SK-N-SH treated with all-trans-retinoic acid at 6 μM for 48 hours (cell line): ENCODE results near the gene MCM8.

Experiments
- CREB5 ChIP-seq: fragments of 250-450 bp; sonication (Bioruptor Pico); IDR thresholded peaks from 2 replicates; pipeline ENCODE4 v1.5.1; 2020; ENCODE audit warnings: low read depth, mild to moderate bottlenecking, moderate library complexity
- OSR1 ChIP-seq: fragments of 250-450 bp; sonication (Bioruptor Pico); IDR thresholded peaks from 2 replicates; pipeline ENCODE4 v1.8.0; 2022; ENCODE audit warnings: moderate library complexity, mild to moderate bottlenecking, inconsistent platforms
- RARB ChIP-seq: fragments of 250-450 bp; sonication (Bioruptor Pico); IDR thresholded peaks from 2 replicates; pipeline ENCODE4 v1.8.0; 2021; ENCODE audit warnings: mild to moderate bottlenecking, moderate library complexity
- ZNF8 ChIP-seq: fragments of 450-650 bp; formaldehyde crosslinking; IDR thresholded peaks from 2 replicates; pipeline ENCODE4 v1.5.0; 2020; ENCODE audit warnings: mild to moderate bottlenecking, moderate library complexity

- no peak for TF ChIP-seq RARB (CRISPR knock-in tag)
- no peak for TF ChIP-seq OSR1 (CRISPR knock-in tag)
- TF ChIP-seq ZNF8 (CRISPR knock-in tag): no peak
- TF ChIP-seq CREB5 (CRISPR knock-in tag): no peak
Measured at GRCh38 chr20:6007529-6008103, 57.2 kb downstream of the MCM8 start.
